H1 (cell line): ENCODE data around the gene LMTK3. TPM values are rescaled to one million over a fixed set of nuclear protein-coding genes. Genes with fewer than 3 reads are reported as not detected.

Experiments
- ATF2 ChIP-seq: IDR thresholded peaks from 2 replicates; pipeline ENCODE4 v1.6.1; 2012; ENCODE audit warnings: low read length, inconsistent platforms
- CTBP2 ChIP-seq: IDR thresholded peaks from 2 replicates; pipeline ENCODE4 v1.7.0; 2011; ENCODE audit warnings: borderline replicate concordance, mild to moderate bottlenecking, moderate library complexity, mixed read lengths, low read length; ENCODE audit not compliant: insufficient read depth, insufficient read length
- EP300 ChIP-seq, 2 experiments: IDR thresholded peaks; 1 replicate in 1 of 2; 2 replicates in 1 of 2; pipeline ENCODE4 v1.6.1; 2011 to 2012; ENCODE audit warnings: low read depth in 2 of 2, low read length in 2 of 2, mild to moderate bottlenecking in 2 of 2, borderline replicate concordance in 1 of 2, inconsistent platforms in 1 of 2, moderate library complexity in 1 of 2
- JUN ChIP-seq: IDR thresholded peaks from 2 replicates; pipeline ENCODE4 v1.6.1; 2011; ENCODE audit warnings: low read depth, mild to moderate bottlenecking, improper control_type of control experiment, low read length
- NRF1 ChIP-seq: IDR thresholded peaks from 2 replicates; pipeline ENCODE4 v1.6.1; 2011; ENCODE audit warnings: mild to moderate bottlenecking, low read depth, low read length, improper control_type of control experiment
- POU5F1 ChIP-seq: IDR thresholded peaks from 2 replicates; pipeline ENCODE4 v1.6.1; 2011; ENCODE audit warnings: low read depth, mild to moderate bottlenecking, low read length, moderate library complexity
- RBBP5 ChIP-seq: IDR thresholded peaks from 2 replicates; pipeline ENCODE4 v1.7.1; 2012; ENCODE audit warnings: low read depth, mild to moderate bottlenecking, inconsistent platforms, low read length, moderate library complexity, borderline replicate concordance
- polyA plus RNA-seq, 7 experiments: library from polyadenylated mRNA; depleted of rRNA in 3 of 7; stranded (reverse) in 5 of 7; unstranded in 2 of 7; fragments of >200 nt in 5 of 7; fragments of 200-250 nt in 2 of 7; gene quantifications; 1 replicate in 5 of 7; 2 replicates in 1 of 7; 4 replicates in 1 of 7; pipeline versions ENCODE4 v1.2.1 to v1.2.3, GENCODE V29; 2011 to 2013; ENCODE audit warnings: missing spikeins in 2 of 7, mixed read lengths in 2 of 7
- total RNA-seq: library from RNA; stranded (reverse); fragmentation: NEBNext Ultra II Directional; extraction: Animal tissue kit (Norgen Biotek cat#: 25700); gene quantifications from 2 replicates; pipeline ENCODE4 v1.2.1, GENCODE V29; 2021
- TF ChIP-seq, protein P1 (sequence below): fragments of 300-600 bp; sonication (generic); IDR thresholded peaks from 2 replicates; pipeline ENCODE4 v1.7.1; 2012; ENCODE audit warnings: low read length, moderate library complexity, mild to moderate bottlenecking, inconsistent platforms; ENCODE audit not compliant: insufficient replicate concordance

The LMTK3 gene
- total and polyA plus RNA-seq, 2 of the 8 experiments (the other 6 are each of a cell fraction or from before 2014, with no cell fraction given), result 2.7 to 12.4 TPM

- TF ChIP-seq, protein P1, sequence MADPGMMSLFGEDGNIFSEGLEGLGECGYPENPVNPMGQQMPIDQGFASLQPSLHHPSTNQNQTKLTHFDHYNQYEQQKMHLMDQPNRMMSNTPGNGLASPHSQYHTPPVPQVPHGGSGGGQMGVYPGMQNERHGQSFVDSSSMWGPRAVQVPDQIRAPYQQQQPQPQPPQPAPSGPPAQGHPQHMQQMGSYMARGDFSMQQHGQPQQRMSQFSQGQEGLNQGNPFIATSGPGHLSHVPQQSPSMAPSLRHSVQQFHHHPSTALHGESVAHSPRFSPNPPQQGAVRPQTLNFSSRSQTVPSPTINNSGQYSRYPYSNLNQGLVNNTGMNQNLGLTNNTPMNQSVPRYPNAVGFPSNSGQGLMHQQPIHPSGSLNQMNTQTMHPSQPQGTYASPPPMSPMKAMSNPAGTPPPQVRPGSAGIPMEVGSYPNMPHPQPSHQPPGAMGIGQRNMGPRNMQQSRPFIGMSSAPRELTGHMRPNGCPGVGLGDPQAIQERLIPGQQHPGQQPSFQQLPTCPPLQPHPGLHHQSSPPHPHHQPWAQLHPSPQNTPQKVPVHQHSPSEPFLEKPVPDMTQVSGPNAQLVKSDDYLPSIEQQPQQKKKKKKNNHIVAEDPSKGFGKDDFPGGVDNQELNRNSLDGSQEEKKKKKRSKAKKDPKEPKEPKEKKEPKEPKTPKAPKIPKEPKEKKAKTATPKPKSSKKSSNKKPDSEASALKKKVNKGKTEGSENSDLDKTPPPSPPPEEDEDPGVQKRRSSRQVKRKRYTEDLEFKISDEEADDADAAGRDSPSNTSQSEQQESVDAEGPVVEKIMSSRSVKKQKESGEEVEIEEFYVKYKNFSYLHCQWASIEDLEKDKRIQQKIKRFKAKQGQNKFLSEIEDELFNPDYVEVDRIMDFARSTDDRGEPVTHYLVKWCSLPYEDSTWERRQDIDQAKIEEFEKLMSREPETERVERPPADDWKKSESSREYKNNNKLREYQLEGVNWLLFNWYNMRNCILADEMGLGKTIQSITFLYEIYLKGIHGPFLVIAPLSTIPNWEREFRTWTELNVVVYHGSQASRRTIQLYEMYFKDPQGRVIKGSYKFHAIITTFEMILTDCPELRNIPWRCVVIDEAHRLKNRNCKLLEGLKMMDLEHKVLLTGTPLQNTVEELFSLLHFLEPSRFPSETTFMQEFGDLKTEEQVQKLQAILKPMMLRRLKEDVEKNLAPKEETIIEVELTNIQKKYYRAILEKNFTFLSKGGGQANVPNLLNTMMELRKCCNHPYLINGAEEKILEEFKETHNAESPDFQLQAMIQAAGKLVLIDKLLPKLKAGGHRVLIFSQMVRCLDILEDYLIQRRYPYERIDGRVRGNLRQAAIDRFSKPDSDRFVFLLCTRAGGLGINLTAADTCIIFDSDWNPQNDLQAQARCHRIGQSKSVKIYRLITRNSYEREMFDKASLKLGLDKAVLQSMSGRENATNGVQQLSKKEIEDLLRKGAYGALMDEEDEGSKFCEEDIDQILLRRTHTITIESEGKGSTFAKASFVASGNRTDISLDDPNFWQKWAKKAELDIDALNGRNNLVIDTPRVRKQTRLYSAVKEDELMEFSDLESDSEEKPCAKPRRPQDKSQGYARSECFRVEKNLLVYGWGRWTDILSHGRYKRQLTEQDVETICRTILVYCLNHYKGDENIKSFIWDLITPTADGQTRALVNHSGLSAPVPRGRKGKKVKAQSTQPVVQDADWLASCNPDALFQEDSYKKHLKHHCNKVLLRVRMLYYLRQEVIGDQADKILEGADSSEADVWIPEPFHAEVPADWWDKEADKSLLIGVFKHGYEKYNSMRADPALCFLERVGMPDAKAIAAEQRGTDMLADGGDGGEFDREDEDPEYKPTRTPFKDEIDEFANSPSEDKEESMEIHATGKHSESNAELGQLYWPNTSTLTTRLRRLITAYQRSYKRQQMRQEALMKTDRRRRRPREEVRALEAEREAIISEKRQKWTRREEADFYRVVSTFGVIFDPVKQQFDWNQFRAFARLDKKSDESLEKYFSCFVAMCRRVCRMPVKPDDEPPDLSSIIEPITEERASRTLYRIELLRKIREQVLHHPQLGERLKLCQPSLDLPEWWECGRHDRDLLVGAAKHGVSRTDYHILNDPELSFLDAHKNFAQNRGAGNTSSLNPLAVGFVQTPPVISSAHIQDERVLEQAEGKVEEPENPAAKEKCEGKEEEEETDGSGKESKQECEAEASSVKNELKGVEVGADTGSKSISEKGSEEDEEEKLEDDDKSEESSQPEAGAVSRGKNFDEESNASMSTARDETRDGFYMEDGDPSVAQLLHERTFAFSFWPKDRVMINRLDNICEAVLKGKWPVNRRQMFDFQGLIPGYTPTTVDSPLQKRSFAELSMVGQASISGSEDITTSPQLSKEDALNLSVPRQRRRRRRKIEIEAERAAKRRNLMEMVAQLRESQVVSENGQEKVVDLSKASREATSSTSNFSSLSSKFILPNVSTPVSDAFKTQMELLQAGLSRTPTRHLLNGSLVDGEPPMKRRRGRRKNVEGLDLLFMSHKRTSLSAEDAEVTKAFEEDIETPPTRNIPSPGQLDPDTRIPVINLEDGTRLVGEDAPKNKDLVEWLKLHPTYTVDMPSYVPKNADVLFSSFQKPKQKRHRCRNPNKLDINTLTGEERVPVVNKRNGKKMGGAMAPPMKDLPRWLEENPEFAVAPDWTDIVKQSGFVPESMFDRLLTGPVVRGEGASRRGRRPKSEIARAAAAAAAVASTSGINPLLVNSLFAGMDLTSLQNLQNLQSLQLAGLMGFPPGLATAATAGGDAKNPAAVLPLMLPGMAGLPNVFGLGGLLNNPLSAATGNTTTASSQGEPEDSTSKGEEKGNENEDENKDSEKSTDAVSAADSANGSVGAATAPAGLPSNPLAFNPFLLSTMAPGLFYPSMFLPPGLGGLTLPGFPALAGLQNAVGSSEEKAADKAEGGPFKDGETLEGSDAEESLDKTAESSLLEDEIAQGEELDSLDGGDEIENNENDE, result no peak
- TF ChIP-seq ATF2 (no peak), EP300 (IDR thresholded peaks at IDR 0.05; ENCODE audit: borderline replicate concordance in 1 of 2, low read depth in 2 of 2, low read length in 2 of 2) (peak; percentile 28 to 60; a peak in 2 of 3 replicates), NRF1 (no peak), JUN (no peak), CTBP2 (no peak), RBBP5 (peak; percentile 16; the same call in 1 of the 2 replicates), POU5F1 (no peak)
Measured at GRCh38 chr19:48554385-48555091, 42.9 kb upstream of the LMTK3 start (continued).
